HL-60/S4 (cell line): ENCODE measurements around the gene DSEL.

Source experiments
- in situ Hi-C: fragments of 300-500 bp; cut with MboI; formaldehyde crosslinking; loops from 2 replicates; pipeline ENCODE4 v1.14.3; 2022; ENCODE audit warnings: low sequenced_read_pairs

The DSEL gene

GRCh38 chr18:67516539-67517443 is at the start of gene DSEL:
TSS of gene DSEL (minus strand) at chr18:67516720. CDS start at chr18:67514608, 2,112 bp downstream.
- in situ Hi-C loops: no loop called here

DNA sequence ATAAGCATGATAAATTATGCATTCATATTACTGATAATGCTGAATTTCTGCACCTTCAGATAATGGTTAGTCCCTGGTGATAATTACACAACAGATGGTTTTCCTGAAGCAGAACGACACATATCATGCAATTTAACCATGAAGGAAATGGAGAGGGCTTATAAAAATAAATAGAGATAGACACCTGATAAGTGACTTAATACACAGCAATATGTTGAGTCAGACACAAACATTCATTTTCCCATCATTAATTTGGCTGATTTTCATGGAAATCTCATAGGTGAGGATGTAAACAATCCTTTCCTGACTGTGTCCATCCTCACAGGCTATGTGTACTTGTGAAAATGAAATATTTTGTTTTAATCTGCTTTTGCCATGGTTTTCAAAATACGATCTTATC is 36.9 kb upstream of the DSEL start:
- in situ Hi-C loops: no loop called here

DNA sequence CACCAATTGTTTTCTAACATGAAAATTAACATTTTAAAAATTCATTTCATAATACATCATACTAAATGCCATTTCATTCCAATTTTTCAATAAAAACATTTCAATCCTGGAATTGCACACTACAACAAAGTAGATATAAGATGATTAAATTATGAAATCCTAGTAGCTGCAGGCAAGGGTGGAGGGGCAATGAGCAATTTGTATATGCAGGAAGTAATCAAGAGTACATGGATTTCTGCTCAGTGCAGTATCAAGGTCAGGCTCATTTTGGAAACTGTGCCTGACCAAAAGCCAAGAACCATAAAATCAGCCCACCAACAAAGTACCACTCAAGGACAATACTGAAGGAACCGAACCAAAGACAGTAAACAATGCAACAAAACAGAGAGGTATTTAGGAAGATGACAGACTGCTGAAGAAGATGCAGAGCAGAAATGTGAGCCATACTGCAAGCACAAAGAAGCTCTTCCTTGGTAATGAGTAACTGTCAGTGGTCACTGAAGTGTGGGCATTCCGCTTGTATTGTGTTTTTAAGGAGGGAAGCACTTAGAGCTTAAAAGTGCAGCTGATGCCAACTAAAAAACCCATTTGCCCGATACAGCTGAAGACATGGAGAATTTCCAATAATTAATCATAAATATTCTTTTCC is 34.5 kb upstream of the DSEL start:
- in situ Hi-C loops: no loop called here

GRCh38 chr18:67549946-67550345 is 33.4 kb upstream of the DSEL start:
- in situ Hi-C loops: no loop called here

- in situ Hi-C loops: no loop called here
Measured at GRCh38 chr18:67545681-67546080, 29.2 kb upstream of the DSEL start.

DNA sequence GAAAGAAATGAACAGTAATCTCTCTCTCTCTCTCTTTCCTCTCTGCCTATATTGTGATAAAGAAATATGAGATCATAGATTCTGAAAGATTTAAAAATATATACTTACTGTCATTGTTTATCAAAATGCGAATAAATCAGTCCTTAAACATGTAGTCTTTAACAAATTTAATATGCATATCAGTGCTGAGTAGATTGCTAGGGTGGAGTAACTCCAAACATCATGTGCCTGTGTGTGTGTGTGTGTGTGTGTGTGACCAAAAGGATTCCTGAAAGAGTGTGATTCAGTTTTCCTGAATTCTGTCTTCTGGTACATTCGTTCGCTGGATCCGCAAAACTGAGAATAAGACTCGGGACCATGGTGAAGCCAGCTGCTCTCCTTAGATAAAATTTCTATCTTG is 24.0 kb upstream of the DSEL start:
- in situ Hi-C loops: no loop called here

DNA sequence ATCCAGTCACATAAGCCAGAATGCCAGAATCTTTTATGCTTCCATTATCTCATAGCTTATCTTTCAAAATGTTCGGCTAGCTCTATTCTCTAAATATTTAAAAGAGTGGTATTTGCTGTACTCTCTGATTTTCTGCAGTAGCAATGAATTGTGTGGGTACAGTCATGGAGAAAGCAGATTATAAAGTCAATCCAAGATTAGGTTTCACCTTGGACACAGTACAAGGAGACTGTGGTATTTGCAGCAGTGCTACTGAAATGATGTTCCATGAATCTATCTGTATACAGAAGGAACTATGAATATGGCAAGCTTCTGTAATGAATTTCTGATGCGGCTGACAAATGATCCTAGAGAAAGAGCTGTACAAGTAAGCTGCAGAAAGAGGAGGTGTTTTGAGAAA is 15.4 kb upstream of the DSEL start:
- in situ Hi-C loops: no loop called here

GRCh38 chr18:67525328-67526099 is 9.0 kb upstream of the DSEL start:
- in situ Hi-C loops: no loop called here

DNA sequence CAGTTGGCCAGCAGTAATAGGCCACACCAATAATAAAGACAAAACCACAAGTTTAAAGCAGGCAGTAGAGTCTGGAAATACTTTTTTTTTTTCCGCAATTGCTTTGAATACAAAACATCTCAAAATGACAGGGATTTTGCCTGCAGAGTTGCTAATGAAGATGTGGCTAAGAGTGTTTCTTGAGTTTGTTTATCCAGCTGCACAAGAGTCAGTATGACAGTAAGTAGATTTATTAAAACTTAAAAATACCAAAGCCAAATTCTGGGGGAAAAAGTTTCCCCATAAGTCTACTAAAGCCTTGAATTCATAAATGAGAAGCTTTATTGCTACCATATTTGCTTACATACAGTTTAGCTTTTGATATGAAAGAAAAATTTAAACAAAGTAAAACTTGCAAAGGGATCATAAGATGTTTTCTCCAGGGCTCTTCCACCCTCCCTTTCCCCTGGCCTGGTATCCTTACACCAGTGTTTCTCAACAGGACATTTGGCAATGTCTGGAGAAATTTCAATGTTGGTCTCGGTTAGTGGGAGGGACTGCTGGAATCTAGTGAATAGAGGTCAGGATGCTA is 3.9 kb upstream of the DSEL start:
- in situ Hi-C loops: no loop called here

DNA sequence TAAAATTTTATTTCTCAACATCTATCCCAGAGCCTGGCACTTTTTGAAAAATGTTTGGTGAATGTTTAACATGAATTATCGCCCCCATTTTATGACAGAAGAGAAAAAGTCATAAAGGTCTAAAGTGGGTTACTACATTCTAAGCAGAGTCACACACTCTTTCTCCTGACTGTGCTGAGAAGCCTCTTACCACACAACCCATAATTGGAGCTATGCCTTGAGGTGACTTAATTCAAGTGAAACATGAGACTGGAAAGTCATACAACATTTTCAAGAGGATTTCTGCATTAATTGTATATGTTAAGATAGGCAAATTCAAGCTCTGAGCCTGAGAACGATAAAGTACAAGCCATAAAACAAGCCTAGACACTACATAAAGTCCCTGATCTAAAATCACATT is 3.1 kb upstream of the DSEL start:
- in situ Hi-C loops: no loop called here

DNA sequence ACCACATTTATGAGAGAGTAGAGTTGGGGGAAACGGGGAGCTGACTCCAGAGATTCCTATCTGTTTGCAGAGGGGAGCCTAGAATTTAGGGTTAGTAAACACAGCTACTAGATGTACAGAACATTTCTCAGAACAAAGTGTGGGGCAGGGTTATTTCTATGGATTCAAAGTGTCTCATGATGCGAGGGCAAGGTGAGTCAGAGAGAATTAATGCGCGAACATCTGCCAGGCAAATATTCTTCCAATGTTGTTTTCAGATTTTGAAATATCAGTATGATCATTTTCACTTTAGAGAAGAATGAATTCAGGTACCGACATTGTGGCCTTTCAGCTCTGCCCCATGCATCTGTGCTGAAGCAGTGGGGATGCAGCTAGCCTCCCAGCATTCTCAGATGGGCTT is 2.0 kb upstream of the DSEL start:
- in situ Hi-C loops: no loop called here

- in situ Hi-C loops: no loop called here
Measured at GRCh38 chr18:67517444-67517765, 885 bp upstream of the DSEL start.

- in situ Hi-C loops: no loop called here
Measured at GRCh38 chr18:67515942-67516538, 480 bp downstream of the DSEL start.

DNA sequence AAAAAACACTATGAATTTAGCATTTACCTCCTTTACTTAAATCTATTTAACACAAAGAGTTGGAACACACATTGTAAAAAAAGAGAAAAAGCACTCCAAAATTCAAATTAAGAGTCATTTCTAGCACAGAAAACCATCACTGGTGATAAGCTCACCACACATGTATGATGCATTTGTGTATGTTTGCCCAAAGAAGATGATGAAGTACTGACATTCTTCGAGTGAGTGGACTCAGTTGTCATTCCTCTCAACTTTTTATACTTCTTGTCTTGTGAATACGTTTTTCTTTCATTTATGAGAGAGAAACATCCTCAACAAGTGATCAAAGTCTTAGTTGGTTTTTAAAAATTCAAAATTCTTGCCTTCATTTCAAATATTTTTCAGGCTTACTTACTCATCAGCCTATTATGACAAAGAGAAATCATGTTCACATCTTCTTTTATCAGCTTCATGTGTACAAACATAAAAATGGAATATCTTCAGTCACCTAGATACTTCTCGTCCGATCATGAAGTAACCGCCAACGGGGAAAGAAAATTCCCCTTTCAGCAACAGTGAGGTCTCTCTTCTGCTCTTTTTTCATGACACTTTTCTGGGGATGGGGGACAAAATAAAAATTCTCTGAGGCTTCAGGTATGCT is 1.5 kb downstream of the DSEL start:
- in situ Hi-C loops: no loop called here

DNA sequence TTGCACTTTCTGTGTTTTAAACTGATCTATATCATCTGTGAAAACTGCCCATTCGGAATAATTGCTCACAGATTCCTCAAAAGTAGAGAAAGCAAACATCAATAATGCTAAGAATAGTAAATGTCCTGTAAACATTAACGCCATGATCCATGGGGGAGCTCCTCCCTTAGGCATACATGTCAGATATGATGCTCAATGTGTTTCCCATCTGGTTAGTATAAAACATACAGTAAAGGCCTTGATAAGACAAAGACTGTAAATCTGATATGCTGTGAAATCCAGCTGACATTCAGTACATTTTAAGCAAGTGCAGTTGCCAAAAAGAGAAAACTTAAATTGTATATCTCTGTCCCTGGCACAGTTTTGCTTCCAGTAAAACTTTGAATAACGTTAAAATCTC is 2.1 kb downstream of the DSEL start:
- in situ Hi-C loops: no loop called here

GRCh38 chr18:67513280-67513679 is 3.2 kb downstream of the DSEL start:
- in situ Hi-C loops: no loop called here

- in situ Hi-C loops: no loop called here
Measured at GRCh38 chr18:67511840-67512239, 4.7 kb downstream of the DSEL start.

- in situ Hi-C loops: no loop called here
Measured at GRCh38 chr18:67510831-67511230, 5.7 kb downstream of the DSEL start.

DNA sequence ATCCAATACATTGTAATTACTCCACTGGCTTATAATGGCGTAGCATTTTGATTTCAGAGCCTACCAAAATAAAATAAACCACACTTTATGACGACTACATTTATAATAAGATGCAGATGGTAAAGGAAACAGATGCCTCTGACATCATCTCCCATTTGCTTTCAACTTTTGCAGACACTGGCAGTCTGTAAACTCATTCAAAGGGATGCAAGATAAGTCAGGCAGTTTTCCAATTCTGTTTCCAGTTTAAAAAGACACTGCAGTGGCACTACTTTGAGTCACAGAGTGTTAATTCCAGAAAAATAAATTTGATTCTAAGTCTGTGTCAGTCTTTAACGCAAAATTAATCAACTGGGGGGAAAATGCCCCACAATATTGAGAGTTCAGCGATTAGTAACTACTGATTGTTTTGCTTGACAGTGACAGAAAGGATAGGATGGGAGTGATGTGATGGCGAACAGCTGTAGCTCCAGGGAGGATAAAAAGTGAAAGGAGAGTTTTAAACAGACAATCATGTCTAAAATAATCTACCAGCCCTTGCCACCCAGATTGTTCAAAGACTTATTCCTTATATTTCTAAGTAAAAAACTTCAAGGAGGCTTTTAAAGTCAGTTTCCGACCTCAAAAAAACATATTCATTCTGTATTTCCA is 6.7 kb downstream of the DSEL start:
- in situ Hi-C loops: no loop called here

GRCh38 chr18:67508146-67508545 is 8.4 kb downstream of the DSEL start:
- in situ Hi-C loops: no loop called here
